ENCODE data around the gene ARID3A. TPM values are rescaled to one million over a fixed set of nuclear protein-coding genes. Genes with fewer than 3 reads are reported as not detected.

ARID3A gene
- total RNA-seq, 1 experiment from 2014 or later = 12.2 TPM

GRCh38 chr19:989381-990081, 63.7 kb downstream of the ARID3A start:
- no peak for DNase-seq (ENCODE audit: low read depth)
- in situ Hi-C loops (cut with HindIII; ENCODE audit: low pct_unique_long_range_greater_than_20kb, low sequenced_read_pairs) = no loop called here

DNA sequence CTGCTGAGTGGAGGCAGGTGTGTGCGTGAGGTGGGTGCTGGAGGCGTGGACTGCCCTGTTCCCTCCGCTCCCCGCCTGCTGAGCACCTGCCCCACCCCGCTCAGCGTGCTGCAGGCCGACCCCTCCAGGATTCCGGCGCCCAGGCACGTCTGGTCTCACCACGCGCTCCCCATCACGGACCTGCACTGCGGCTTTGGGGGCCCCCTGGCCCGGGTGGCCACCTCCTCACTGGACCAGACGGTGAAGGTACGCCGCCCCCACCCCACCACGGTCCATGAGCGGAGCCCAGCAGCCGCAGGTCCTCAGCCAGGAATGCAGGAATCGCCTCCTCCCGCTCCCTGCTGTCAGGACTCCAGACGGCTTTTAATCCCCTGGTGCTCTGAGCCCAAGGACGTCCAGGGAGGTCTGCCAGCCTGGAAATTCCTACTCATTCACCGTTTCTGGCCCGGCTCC, 64.3 kb downstream of the ARID3A start:
- in situ Hi-C loops (cut with HindIII; ENCODE audit: low pct_unique_long_range_greater_than_20kb, low sequenced_read_pairs) = no loop called here
- no peak for DNase-seq (ENCODE audit: low read depth)

- DNase-seq (ENCODE audit: low read depth) = no peak
- in situ Hi-C loops (cut with HindIII; ENCODE audit: low pct_unique_long_range_greater_than_20kb, low sequenced_read_pairs) = no loop called here
Measured at GRCh38 chr19:990746-991145, 64.9 kb downstream of the ARID3A start.

- DNase-seq (ENCODE audit: low read depth) = no peak
- in situ Hi-C loops (cut with HindIII; ENCODE audit: low pct_unique_long_range_greater_than_20kb, low sequenced_read_pairs) = no loop called here
Measured at GRCh38 chr19:991174-991931, 65.5 kb downstream of the ARID3A start.

DNA sequence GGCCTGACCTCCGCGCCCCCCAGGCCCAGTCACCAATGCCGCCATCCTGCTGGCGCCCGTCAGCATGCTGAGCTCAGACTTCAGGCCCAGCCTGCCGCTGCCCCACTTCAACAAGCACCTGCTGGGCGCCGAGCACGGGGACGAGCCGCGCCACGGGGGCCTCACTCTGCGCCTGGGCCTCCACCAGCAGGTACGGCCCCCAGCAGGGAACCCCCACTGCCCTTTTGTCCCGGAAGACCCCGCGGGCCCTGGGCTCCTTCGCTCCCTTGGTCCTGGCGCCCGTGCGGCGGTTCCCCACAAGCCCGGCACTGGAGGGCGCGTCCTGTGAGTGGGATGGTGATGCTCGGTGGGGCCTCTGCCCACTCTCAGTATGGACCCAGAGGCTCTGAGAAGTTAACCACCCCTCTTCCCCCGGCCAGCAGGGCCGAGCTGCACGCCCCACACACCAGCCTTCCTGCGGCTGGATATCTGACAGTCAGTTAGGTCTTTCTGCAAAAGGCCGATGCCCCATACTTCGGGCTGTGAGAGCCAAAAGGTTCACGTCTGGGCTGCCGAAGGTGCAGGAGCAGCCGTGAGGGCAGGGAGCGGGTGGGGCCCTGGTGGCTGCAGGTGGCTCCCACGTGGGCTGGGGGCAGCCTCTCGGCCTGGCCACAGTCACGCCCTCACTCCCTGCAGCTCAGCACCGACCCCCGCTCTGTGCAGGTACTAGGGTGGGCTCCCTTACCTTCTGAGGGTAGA, 66.3 kb downstream of the ARID3A start:
- in situ Hi-C loops (cut with HindIII; ENCODE audit: low pct_unique_long_range_greater_than_20kb, low sequenced_read_pairs) = no loop called here
- no peak for DNase-seq (ENCODE audit: low read depth)

DNA sequence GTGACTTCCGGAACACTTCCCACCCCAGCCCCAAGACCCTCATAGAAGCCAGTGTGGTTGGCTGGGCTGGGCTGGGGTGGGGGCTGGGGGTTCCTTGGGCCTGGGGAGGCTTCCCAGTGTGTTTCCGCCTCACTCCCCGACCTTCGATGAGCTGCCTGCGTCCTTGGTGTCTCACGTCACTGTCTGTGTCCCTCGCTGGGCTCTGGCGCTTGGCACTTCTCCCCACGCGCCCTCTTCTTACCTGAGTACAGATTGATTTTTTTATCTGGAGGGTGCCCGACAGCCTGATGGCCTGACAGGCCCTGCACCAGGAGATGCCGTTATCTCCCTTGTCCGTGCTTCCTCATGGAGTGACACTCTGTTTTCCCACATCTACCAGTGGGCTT, 66.8 kb downstream of the ARID3A start:
- in situ Hi-C loops (cut with HindIII; ENCODE audit: low pct_unique_long_range_greater_than_20kb, low sequenced_read_pairs) = no loop called here
- no peak for DNase-seq (ENCODE audit: low read depth)

- no peak for DNase-seq (ENCODE audit: low read depth)
- in situ Hi-C loops (cut with HindIII; ENCODE audit: low pct_unique_long_range_greater_than_20kb, low sequenced_read_pairs) = no loop called here
Measured at GRCh38 chr19:993361-993830, 67.6 kb downstream of the ARID3A start.

DNA sequence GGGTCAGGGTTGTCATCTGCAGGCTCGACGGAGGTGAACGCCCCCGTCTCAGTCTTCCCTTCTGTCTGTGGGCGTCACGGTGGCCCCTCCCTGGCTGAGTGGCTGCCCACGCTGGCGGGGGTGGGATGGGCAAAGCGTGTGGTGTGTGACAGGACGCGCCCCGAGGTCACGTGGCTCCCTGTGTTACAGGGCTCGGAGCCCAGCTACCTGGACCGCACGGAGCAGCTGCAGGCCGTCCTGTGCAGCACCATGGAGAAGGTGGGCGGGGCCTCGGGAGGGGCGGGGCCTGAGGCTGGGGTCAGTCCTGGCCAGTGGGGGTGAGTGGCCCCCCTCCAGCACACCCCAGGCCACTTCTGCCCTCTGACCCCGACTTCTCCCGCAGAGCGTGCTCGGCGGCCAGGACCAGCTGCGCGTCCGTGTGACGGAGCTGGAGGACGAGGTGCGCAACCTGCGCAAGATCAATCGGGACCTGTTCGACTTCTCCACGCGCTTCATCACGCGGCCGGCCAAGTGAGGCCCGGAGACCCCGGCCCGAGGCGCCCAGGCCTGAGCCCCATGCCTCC, 68.1 kb downstream of the ARID3A start:
- in situ Hi-C loops (cut with HindIII; ENCODE audit: low pct_unique_long_range_greater_than_20kb, low sequenced_read_pairs) = no loop called here
- no peak for DNase-seq (ENCODE audit: low read depth)

DNA sequence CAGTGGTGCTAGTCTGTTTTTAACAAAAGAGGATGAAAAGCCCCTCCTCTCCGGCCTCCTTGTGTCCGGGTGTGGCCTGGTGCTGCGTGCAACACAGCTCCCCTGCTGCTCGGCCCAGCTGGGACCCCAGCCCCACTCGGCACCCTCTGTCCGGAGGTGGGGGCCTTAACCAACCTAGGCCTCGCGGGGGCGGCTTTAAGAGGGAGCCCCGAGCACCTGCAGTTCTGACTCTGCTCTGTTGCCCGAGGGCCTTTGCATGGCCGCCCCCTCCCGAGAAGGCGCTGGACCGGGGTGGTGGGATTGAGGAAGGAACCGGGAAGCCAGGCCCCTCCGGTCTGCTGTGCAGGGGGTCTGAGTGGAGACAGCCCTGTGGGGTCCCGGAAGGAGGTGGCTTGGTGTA, 68.7 kb downstream of the ARID3A start:
- in situ Hi-C loops (cut with HindIII; ENCODE audit: low pct_unique_long_range_greater_than_20kb, low sequenced_read_pairs) = no loop called here
- no peak for DNase-seq (ENCODE audit: low read depth)

GRCh38 chr19:995051-995827, 69.4 kb downstream of the ARID3A start:
- in situ Hi-C loops (cut with HindIII; ENCODE audit: low pct_unique_long_range_greater_than_20kb, low sequenced_read_pairs) = no loop called here
- DNase-seq (ENCODE audit: low read depth) = peak; percentile 76

DNA sequence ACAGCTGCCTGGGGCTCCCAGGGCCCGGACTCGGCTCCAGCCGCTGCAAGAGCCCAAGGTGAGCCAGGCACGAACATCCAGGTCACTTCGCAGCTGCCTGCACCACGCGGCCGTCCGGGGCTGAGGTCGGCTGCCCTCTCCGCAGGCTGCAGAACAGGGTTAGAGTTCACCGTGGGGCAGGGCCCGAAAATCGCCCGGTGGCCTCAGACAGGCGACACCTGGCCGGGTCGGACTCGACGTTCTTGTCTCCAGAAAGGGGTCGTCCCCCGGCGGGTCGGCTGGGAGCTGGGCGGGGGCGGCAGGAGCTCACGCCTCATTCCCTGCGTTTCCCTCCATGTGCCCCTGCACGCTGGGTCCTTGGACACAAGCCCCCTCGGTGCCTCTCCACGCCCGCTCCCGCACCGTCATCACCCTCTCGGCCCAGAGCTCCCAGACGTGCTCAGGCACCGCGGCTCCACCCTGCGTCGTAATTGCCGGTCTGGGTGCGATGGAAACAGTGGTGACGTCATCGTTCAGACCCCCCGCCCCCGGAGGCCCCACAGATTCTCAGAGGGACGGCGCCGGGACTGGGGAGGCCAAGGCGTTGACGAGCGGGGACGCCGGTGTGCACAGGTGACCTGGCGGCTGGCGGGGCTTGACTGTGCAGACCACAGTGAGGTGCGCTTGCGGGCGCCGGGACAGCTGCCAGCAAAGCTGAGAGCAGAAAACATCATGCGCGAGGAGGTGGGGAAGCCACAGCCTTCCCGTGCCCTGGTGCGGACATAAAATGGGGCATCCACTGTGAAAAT, 70.4 kb downstream of the ARID3A start:
- in situ Hi-C loops (cut with HindIII; ENCODE audit: low pct_unique_long_range_greater_than_20kb, low sequenced_read_pairs) = no loop called here
- peak; percentile 23 for DNase-seq (ENCODE audit: low read depth)

DNA sequence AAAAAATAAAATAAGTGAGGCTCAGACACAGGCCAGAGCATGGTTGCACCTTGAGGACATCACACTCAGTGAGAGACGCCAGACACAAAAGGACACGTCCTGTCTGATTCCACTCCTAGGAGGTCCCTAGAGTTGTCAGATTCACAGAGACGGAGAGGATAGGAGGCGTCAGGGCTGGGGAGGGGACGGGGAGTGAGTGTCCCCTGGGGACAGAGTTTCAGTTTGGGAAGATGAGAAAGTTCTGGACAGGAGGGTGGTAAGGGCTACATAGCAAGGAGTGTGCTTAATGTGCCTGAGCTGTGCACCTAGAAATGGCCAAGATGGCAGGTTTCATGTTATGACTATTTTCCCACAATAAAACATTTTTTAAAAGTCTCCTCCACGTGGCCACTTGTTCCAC, 72.2 kb downstream of the ARID3A start:
- DNase-seq (ENCODE audit: low read depth) = no peak
- in situ Hi-C loops (cut with HindIII; ENCODE audit: low pct_unique_long_range_greater_than_20kb, low sequenced_read_pairs) = no loop called here

GRCh38 chr19:999379-999719, 73.5 kb downstream of the ARID3A start:
- in situ Hi-C loops (cut with HindIII; ENCODE audit: low pct_unique_long_range_greater_than_20kb, low sequenced_read_pairs) = no loop called here
- DNase-seq (ENCODE audit: low read depth) = no peak

DNA sequence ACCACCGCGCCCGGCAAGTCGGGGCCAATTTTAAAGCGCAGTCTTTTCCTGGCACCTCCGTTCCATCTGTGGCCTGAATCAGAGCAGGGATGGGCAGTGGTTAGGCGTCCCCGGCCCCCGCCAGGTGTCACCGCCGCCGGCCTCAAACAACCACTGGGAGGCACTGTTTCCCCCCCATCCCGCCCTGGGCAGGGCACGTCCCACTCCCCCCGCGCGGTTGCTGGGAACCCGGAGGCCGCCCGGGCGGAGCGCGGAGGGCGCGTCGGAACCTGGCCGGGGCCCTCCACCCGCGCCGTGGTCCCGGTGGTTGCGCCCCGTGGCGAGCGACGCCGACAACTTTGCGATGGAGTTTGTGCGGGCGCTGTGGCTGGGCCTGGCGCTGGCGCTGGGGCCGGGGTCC, 74.3 kb downstream of the ARID3A start, which contains the start of gene GRIN3B:
GRIN3B (plus strand) TSS at position 325 of the 400 bp plus-strand sequence; CDS start at position 344, 19 bp downstream.
- in situ Hi-C loops (cut with HindIII; ENCODE audit: low pct_unique_long_range_greater_than_20kb, low sequenced_read_pairs) = no loop called here
- no peak for DNase-seq (ENCODE audit: low read depth)

DNA sequence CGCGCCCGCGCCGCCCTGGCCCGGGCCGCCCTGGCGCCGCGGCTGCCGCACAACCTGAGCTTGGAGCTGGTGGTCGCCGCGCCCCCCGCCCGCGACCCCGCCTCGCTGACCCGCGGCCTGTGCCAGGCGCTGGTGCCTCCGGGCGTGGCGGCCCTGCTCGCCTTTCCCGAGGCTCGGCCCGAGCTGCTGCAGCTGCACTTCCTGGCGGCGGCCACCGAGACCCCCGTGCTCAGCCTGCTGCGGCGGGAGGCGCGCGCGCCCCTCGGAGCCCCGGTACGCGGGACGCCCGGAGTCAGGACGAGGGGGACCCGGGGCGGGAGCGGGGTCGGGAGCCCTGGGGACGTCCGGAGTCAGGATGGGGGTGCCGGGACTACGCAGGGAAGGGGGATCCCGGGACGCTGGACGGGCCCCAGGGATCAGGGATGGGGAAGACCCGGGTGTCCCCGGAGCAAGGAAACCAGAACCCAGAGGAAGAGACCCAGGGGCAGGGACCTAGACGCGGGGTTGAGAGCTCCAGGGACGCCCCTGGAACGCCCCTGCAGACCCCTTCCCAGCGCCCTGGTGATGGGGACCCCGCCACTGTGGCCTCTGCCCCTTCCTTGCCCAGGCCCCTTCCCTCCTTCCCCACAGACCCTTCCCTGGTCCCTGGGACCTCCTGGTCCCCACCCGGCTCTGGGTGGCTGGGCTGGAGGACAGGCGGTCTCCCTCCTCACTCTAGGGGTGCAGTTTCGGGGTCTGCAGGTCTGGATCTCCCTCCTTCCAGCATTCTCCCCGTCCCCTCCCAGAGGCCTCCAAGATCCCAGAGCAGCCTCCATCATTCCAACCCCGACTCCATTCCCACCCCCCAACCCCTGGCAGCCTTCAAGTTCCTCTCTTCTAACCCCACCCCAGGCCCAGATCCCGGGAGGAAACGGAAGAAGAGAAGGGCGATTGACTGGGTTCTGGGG, 75.0 kb downstream of the ARID3A start:
- in situ Hi-C loops (cut with HindIII; ENCODE audit: low pct_unique_long_range_greater_than_20kb, low sequenced_read_pairs) = no loop called here
- no peak for DNase-seq (ENCODE audit: low read depth)

GRCh38 chr19:1001538-1002166, 75.8 kb downstream of the ARID3A start:
- DNase-seq (ENCODE audit: low read depth) = no peak

More at GRCh38 chr19:1001538-1002166, 75.8 kb downstream of the ARID3A start:
- in situ Hi-C loops (cut with HindIII; ENCODE audit: low pct_unique_long_range_greater_than_20kb, low sequenced_read_pairs) = no loop called here
